ENCODE results near the gene ADGRL1.

The ADGRL1 gene

GRCh38 chr19:14156971-14157717 is 48.8 kb downstream of the ADGRL1 start:
- no peaks in the 10 kb centered on the region for H3K4me1 ChIP-seq (ENCODE audit: insufficient read depth, low read length)
- no peaks in the 10 kb centered on the region for H3K9me3 ChIP-seq (ENCODE audit: insufficient read depth, low read length, severe bottlenecking)
- H3K36me3 ChIP-seq (ENCODE audit: insufficient read depth, low read length), result peaks cover 67% of the 10 kb centered on the region
- no peak overlapping the region for H3K4me3 ChIP-seq (ENCODE audit: low read depth in 1 of 2, low read length in 2 of 2)
- H3K27me3 ChIP-seq (ENCODE audit: insufficient read depth, low read length, poor library complexity), result no peaks in the 10 kb centered on the region
- H3K79me2 ChIP-seq (ENCODE audit: insufficient read depth, low read length), result peaks cover 7% of the 10 kb centered on the region; the same call in 1 of the 2 replicates
- ATAC-seq (ENCODE audit: insufficient read depth, low read depth), result no peak
- H3K27ac ChIP-seq (ENCODE audit: low read length), result no peak overlapping the region
- no peak overlapping the region for H2AFZ ChIP-seq (ENCODE audit: low read depth, low read length)
- TF ChIP-seq CTCF (IDR thresholded peaks at IDR 0.05; ENCODE audit: borderline replicate concordance, extremely low read depth, low read length, poor library complexity, severe bottlenecking) (no peak), EZH2 (IDR thresholded peaks at IDR 0.05; ENCODE audit: borderline replicate concordance, low read depth, low read length, severe bottlenecking) (no peak)
- DNase-seq, result no peak
- no peak overlapping the region for H3K4me2 ChIP-seq (ENCODE audit: insufficient read depth, low read length)
- H3K9ac ChIP-seq (ENCODE audit: low read depth, low read length), result no peak overlapping the region
- H4K20me1 ChIP-seq (ENCODE audit: insufficient read depth, low read length), result peaks cover 20% of the 10 kb centered on the region

- H3K4me3 ChIP-seq (ENCODE audit: low read depth in 1 of 2, low read length in 2 of 2), result no peak overlapping the region
- H3K79me2 ChIP-seq (ENCODE audit: insufficient read depth, low read length), result peaks cover 12% of the 10 kb centered on the region; the same call in 1 of the 2 replicates
- H4K20me1 ChIP-seq (ENCODE audit: insufficient read depth, low read length), result peaks cover 20% of the 10 kb centered on the region
- no peak overlapping the region for H3K27ac ChIP-seq (ENCODE audit: low read length)
- no peaks in the 10 kb centered on the region for H3K4me1 ChIP-seq (ENCODE audit: insufficient read depth, low read length)
- H3K9ac ChIP-seq (ENCODE audit: low read depth, low read length), result no peak overlapping the region
- no peak for ATAC-seq (ENCODE audit: insufficient read depth, low read depth)
- no peak overlapping the region for H2AFZ ChIP-seq (ENCODE audit: low read depth, low read length)
- no peak for DNase-seq
- H3K36me3 ChIP-seq (ENCODE audit: insufficient read depth, low read length), result peaks cover 74% of the 10 kb centered on the region
- no peaks in the 10 kb centered on the region for H3K27me3 ChIP-seq (ENCODE audit: insufficient read depth, low read length, poor library complexity)
- H3K4me2 ChIP-seq (ENCODE audit: insufficient read depth, low read length), result no peak overlapping the region
- TF ChIP-seq CTCF (IDR thresholded peaks at IDR 0.05; ENCODE audit: borderline replicate concordance, extremely low read depth, low read length, poor library complexity, severe bottlenecking) (no peak), EZH2 (IDR thresholded peaks at IDR 0.05; ENCODE audit: borderline replicate concordance, low read depth, low read length, severe bottlenecking) (no peak)
- H3K9me3 ChIP-seq (ENCODE audit: insufficient read depth, low read length, severe bottlenecking), result no peaks in the 10 kb centered on the region
These were observed 49.8 kb downstream of the ADGRL1 start for GRCh38 chr19:14156122-14156521.

- no peaks in the 10 kb centered on the region for H3K27me3 ChIP-seq (ENCODE audit: insufficient read depth, low read length, poor library complexity)
- no peak for TF ChIP-seq CTCF (IDR thresholded peaks at IDR 0.05; ENCODE audit: borderline replicate concordance, extremely low read depth, low read length, poor library complexity, severe bottlenecking)
- TF ChIP-seq EZH2 (IDR thresholded peaks at IDR 0.05; ENCODE audit: borderline replicate concordance, low read depth, low read length, severe bottlenecking), result no peak
- H3K36me3 ChIP-seq (ENCODE audit: insufficient read depth, low read length), result peaks cover 78% of the 10 kb centered on the region
- no peak overlapping the region for H2AFZ ChIP-seq (ENCODE audit: low read depth, low read length)
- DNase-seq (no peak), ATAC-seq (ENCODE audit: insufficient read depth, low read depth) (no peak)
- no peak overlapping the region for H3K4me3 ChIP-seq (ENCODE audit: low read depth in 1 of 2, low read length in 2 of 2)
- H3K4me1 ChIP-seq (ENCODE audit: insufficient read depth, low read length), result no peaks in the 10 kb centered on the region
- no peak overlapping the region for H3K9ac ChIP-seq (ENCODE audit: low read depth, low read length)
- H3K9me3 ChIP-seq (ENCODE audit: insufficient read depth, low read length, severe bottlenecking), result no peaks in the 10 kb centered on the region
- peaks cover 16% of the 10 kb centered on the region for H3K79me2 ChIP-seq (ENCODE audit: insufficient read depth, low read length)
- H4K20me1 ChIP-seq (ENCODE audit: insufficient read depth, low read length), result peaks cover 24% of the 10 kb centered on the region
- H3K27ac ChIP-seq (ENCODE audit: low read length), result no peak overlapping the region
- H3K4me2 ChIP-seq (ENCODE audit: insufficient read depth, low read length), result no peak overlapping the region
These were observed 50.6 kb downstream of the ADGRL1 start for GRCh38 chr19:14155371-14155770.

Data from DND-41 (cell line).